ENCODE data around the gene SKIC8.

SKIC8 gene

DNA sequence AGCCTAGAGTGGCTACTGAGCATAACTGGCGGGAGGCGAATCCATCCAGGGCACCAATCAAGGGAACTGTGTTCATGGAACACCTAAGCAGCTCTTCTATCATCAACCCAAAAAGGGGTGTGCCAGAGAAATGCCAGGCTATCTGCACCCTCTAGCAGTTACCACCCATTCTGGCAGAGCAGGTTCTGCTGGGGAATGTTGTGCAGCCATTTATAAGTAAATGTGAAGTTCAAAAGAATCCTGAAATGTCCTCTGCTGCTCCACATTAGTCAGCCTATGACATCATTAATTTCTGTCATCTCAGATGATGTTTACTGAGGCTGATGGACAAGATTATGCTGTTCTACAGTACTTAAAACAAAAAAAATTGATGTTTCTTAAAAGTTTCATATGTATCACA is 7.7 kb downstream of the SKIC8 start:
- 92 to 95% methylated on average over 2 of the region's 2 CpGs for WGBS, 2 experiments
- Histone ChIP-seq H3K36me3 (ENCODE audit: control insufficient read depth, insufficient read depth, low read length) (peaks cover 2% of the 10 kb centered on the region), H3K4me1 (ENCODE audit: control insufficient read depth, insufficient read depth, low read length) (no peaks in the 10 kb centered on the region), H3K27ac (ENCODE audit: insufficient read depth, low read depth, low read length, poor library complexity, severe bottlenecking) (no peak overlapping the region), H3K4me3 (ENCODE audit: insufficient read depth, low read depth, low read length) (no peak overlapping the region), H3K27me3 (ENCODE audit: control insufficient read depth, insufficient read depth, low read length, poor library complexity, severe bottlenecking) (no peaks in the 10 kb centered on the region), H3K9me3 (ENCODE audit: control insufficient read depth, low read length) (no peaks in the 10 kb centered on the region)

- H3K9me3 ChIP-seq (ENCODE audit: control insufficient read depth, low read length) = no peaks in the 10 kb centered on the region
- H3K36me3 ChIP-seq (ENCODE audit: control insufficient read depth, insufficient read depth, low read length) = peaks cover 2% of the 10 kb centered on the region
- WGBS, 2 experiments = 65 to 79% methylated on average over 2 of the region's 2 CpGs
- H3K27ac ChIP-seq (ENCODE audit: insufficient read depth, low read depth, low read length, poor library complexity, severe bottlenecking) = no peak overlapping the region
- no peaks in the 10 kb centered on the region for H3K27me3 ChIP-seq (ENCODE audit: control insufficient read depth, insufficient read depth, low read length, poor library complexity, severe bottlenecking)
- H3K4me3 ChIP-seq (ENCODE audit: insufficient read depth, low read depth, low read length) = no peak overlapping the region
- H3K4me1 ChIP-seq (ENCODE audit: control insufficient read depth, insufficient read depth, low read length) = no peaks in the 10 kb centered on the region
Measured at GRCh38 chr15:78291052-78291451, 8.4 kb downstream of the SKIC8 start.

- Histone ChIP-seq H3K36me3 (ENCODE audit: control insufficient read depth, insufficient read depth, low read length) (peaks cover 2% of the 10 kb centered on the region), H3K27ac (ENCODE audit: insufficient read depth, low read depth, low read length, poor library complexity, severe bottlenecking) (no peak overlapping the region), H3K27me3 (ENCODE audit: control insufficient read depth, insufficient read depth, low read length, poor library complexity, severe bottlenecking) (no peaks in the 10 kb centered on the region), H3K9me3 (ENCODE audit: control insufficient read depth, low read length) (no peaks in the 10 kb centered on the region), H3K4me1 (ENCODE audit: control insufficient read depth, insufficient read depth, low read length) (no peaks in the 10 kb centered on the region), H3K4me3 (ENCODE audit: insufficient read depth, low read depth, low read length) (no peak overlapping the region)
- WGBS, 2 experiments = 86 to 91% methylated on average over 3 of the region's 3 CpGs
Measured at GRCh38 chr15:78290222-78290621, 9.2 kb downstream of the SKIC8 start.

GRCh38 chr15:78284758-78285157 is 14.7 kb downstream of the SKIC8 start:
- Histone ChIP-seq H3K27ac (ENCODE audit: insufficient read depth, low read depth, low read length, poor library complexity, severe bottlenecking) (no peak overlapping the region), H3K4me3 (ENCODE audit: insufficient read depth, low read depth, low read length) (no peak overlapping the region), H3K27me3 (ENCODE audit: control insufficient read depth, insufficient read depth, low read length, poor library complexity, severe bottlenecking) (no peaks in the 10 kb centered on the region), H3K9me3 (ENCODE audit: control insufficient read depth, low read length) (no peaks in the 10 kb centered on the region), H3K4me1 (ENCODE audit: control insufficient read depth, insufficient read depth, low read length) (no peaks in the 10 kb centered on the region), H3K36me3 (ENCODE audit: control insufficient read depth, insufficient read depth, low read length) (peaks cover 2% of the 10 kb centered on the region)
- WGBS, 2 experiments = 87 to 90% methylated on average over 4 of the region's 4 CpGs

DNA sequence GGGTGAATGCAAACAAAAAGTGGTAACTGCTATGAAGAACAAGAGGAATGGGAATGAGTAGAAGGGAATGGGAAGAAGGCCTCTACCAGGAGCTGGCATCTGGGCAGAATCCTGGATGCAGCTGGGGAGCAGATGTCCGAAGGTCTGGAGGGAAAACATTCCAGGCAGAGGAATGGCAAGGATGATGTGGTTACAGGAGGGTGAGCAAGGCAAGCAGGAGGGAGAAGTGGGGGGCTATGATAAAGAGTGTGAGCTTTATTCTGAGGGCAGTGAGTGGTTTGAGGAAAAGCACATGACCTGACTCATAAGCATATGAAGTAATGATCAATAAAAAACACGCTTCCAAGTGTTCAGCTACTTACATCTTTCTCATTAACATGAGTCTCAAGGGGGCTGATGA is 17.1 kb downstream of the SKIC8 start:
- Histone ChIP-seq H3K4me1 (ENCODE audit: control insufficient read depth, insufficient read depth, low read length) (no peaks in the 10 kb centered on the region), H3K4me3 (ENCODE audit: insufficient read depth, low read depth, low read length) (no peak overlapping the region), H3K9me3 (ENCODE audit: control insufficient read depth, low read length) (no peaks in the 10 kb centered on the region), H3K27ac (ENCODE audit: insufficient read depth, low read depth, low read length, poor library complexity, severe bottlenecking) (no peak overlapping the region), H3K27me3 (ENCODE audit: control insufficient read depth, insufficient read depth, low read length, poor library complexity, severe bottlenecking) (no peaks in the 10 kb centered on the region), H3K36me3 (ENCODE audit: control insufficient read depth, insufficient read depth, low read length) (no peaks in the 10 kb centered on the region)
- WGBS, 2 experiments = 97 to 98% methylated on average over 2 of the region's 2 CpGs

DNA sequence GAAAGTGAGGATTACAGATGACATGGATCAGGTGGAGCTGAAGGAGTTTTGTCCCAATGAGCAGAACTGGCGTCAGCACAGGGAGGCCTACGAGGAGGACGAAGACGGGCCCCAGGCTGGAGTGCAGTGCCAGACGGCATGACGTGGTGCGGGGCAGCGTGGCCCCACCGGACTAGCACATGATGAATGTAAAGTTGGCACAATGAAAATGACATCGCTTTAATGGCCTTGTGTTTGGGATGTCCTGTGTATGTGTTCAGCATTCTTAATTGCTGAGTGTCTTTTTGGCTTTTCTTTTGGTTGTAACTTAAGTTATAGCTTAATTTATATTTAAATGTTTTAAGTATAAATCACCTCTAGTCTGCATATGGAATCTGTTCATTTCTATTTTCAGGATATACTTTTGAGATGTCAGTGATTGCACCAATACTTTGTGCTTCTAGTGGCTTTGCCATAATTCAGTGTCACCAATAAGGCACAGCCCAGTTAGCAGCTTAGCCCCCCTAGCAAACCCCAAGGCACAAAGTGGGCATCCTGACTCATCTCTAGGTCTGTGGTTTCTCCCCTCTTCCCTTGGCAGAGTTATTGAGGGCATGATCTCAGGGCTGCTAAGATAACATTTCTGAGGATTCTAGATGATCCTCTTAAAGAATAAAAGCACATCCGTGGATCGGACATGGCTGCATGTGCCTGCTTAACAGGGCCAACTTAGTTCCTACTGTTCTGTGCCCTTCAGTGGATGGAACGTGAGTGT is 18.9 kb downstream of the SKIC8 start:
- Histone ChIP-seq H3K9me3 (ENCODE audit: control insufficient read depth, low read length) (no peaks in the 10 kb centered on the region), H3K4me3 (ENCODE audit: insufficient read depth, low read depth, low read length) (no peak overlapping the region), H3K36me3 (ENCODE audit: control insufficient read depth, insufficient read depth, low read length) (no peaks in the 10 kb centered on the region), H3K4me1 (ENCODE audit: control insufficient read depth, insufficient read depth, low read length) (no peaks in the 10 kb centered on the region), H3K27ac (ENCODE audit: insufficient read depth, low read depth, low read length, poor library complexity, severe bottlenecking) (no peak overlapping the region), H3K27me3 (ENCODE audit: control insufficient read depth, insufficient read depth, low read length, poor library complexity, severe bottlenecking) (no peaks in the 10 kb centered on the region)
- 94 to 95% methylated on average over 13 of the region's 13 CpGs for WGBS, 2 experiments

- H3K27ac ChIP-seq (ENCODE audit: insufficient read depth, low read depth, low read length, poor library complexity, severe bottlenecking) = no peak overlapping the region
- H3K36me3 ChIP-seq (ENCODE audit: control insufficient read depth, insufficient read depth, low read length) = no peaks in the 10 kb centered on the region
- no peaks in the 10 kb centered on the region for H3K4me1 ChIP-seq (ENCODE audit: control insufficient read depth, insufficient read depth, low read length)
- 90 to 94% methylated on average over 6 of the region's 6 CpGs for WGBS, 2 experiments
- no peaks in the 10 kb centered on the region for H3K27me3 ChIP-seq (ENCODE audit: control insufficient read depth, insufficient read depth, low read length, poor library complexity, severe bottlenecking)
- H3K9me3 ChIP-seq (ENCODE audit: control insufficient read depth, low read length) = no peaks in the 10 kb centered on the region
- no peak overlapping the region for H3K4me3 ChIP-seq (ENCODE audit: insufficient read depth, low read depth, low read length)
Measured at GRCh38 chr15:78276064-78276943, 23.1 kb downstream of the SKIC8 start.

- Histone ChIP-seq H3K4me3 (ENCODE audit: insufficient read depth, low read depth, low read length) (no peak overlapping the region), H3K36me3 (ENCODE audit: control insufficient read depth, insufficient read depth, low read length) (no peaks in the 10 kb centered on the region), H3K27ac (ENCODE audit: insufficient read depth, low read depth, low read length, poor library complexity, severe bottlenecking) (no peak overlapping the region), H3K4me1 (ENCODE audit: control insufficient read depth, insufficient read depth, low read length) (no peaks in the 10 kb centered on the region), H3K27me3 (ENCODE audit: control insufficient read depth, insufficient read depth, low read length, poor library complexity, severe bottlenecking) (no peaks in the 10 kb centered on the region), H3K9me3 (ENCODE audit: control insufficient read depth, low read length) (no peaks in the 10 kb centered on the region)
- 90 to 93% methylated on average over 5 of the region's 5 CpGs for WGBS, 2 experiments
Measured at GRCh38 chr15:78274994-78275393, 24.4 kb downstream of the SKIC8 start.

GRCh38 chr15:78272776-78273175 is 26.6 kb downstream of the SKIC8 start:
- Histone ChIP-seq H3K27ac (ENCODE audit: insufficient read depth, low read depth, low read length, poor library complexity, severe bottlenecking) (no peak overlapping the region), H3K36me3 (ENCODE audit: control insufficient read depth, insufficient read depth, low read length) (no peaks in the 10 kb centered on the region), H3K9me3 (ENCODE audit: control insufficient read depth, low read length) (no peaks in the 10 kb centered on the region), H3K27me3 (ENCODE audit: control insufficient read depth, insufficient read depth, low read length, poor library complexity, severe bottlenecking) (no peaks in the 10 kb centered on the region), H3K4me3 (ENCODE audit: insufficient read depth, low read depth, low read length) (no peak overlapping the region), H3K4me1 (ENCODE audit: control insufficient read depth, insufficient read depth, low read length) (no peaks in the 10 kb centered on the region)
- WGBS, 2 experiments = 98 to 100% methylated on average over 2 of the region's 3 CpGs

DNA sequence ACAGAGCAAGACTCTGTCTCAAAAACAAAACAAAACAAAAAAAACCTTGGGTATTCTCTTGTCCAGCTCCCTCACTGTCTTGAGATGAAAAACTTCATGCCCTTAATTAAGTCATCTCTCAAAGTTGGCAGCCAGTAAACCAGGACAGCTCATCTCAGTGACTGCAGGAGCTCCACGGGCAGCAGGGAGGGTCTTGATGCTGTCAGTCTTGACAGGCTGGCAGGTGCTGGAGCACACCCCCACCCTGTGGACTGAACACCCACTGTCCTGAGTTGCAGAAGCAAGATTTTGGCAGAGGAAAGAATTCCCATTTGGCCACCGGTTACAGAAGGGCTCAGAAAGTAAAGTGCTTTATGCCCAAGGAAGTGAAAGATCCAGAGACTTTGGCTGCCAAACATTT is 27.1 kb downstream of the SKIC8 start:
- no peaks in the 10 kb centered on the region for H3K36me3 ChIP-seq (ENCODE audit: control insufficient read depth, insufficient read depth, low read length)
- H3K27ac ChIP-seq (ENCODE audit: insufficient read depth, low read depth, low read length, poor library complexity, severe bottlenecking) = no peak overlapping the region
- H3K27me3 ChIP-seq (ENCODE audit: control insufficient read depth, insufficient read depth, low read length, poor library complexity, severe bottlenecking) = no peaks in the 10 kb centered on the region
- no peak overlapping the region for H3K4me3 ChIP-seq (ENCODE audit: insufficient read depth, low read depth, low read length)
- WGBS, 2 experiments = 74 to 88% methylated on average over 2 of the region's 2 CpGs
- no peaks in the 10 kb centered on the region for H3K4me1 ChIP-seq (ENCODE audit: control insufficient read depth, insufficient read depth, low read length)
- no peaks in the 10 kb centered on the region for H3K9me3 ChIP-seq (ENCODE audit: control insufficient read depth, low read length)

Measured in ectodermal cell (in vitro differentiated cells).